CD4-positive, alpha-beta T cell treated with Interleukin-6 for 4 hours (primary cell): ENCODE data around the gene LIN7B.
"Not testable (repeated sequence)": the region's sequence is repeated elsewhere in the genome, so short reads cannot be mapped to it uniquely, and the experiment has no call there.

Experiments
- DNase-seq: peaks from one replicate; pipeline ENCODE4 v3.0.0-alpha.2; 2020; ENCODE audit warnings: mixed read lengths

Gene LIN7B

DNA sequence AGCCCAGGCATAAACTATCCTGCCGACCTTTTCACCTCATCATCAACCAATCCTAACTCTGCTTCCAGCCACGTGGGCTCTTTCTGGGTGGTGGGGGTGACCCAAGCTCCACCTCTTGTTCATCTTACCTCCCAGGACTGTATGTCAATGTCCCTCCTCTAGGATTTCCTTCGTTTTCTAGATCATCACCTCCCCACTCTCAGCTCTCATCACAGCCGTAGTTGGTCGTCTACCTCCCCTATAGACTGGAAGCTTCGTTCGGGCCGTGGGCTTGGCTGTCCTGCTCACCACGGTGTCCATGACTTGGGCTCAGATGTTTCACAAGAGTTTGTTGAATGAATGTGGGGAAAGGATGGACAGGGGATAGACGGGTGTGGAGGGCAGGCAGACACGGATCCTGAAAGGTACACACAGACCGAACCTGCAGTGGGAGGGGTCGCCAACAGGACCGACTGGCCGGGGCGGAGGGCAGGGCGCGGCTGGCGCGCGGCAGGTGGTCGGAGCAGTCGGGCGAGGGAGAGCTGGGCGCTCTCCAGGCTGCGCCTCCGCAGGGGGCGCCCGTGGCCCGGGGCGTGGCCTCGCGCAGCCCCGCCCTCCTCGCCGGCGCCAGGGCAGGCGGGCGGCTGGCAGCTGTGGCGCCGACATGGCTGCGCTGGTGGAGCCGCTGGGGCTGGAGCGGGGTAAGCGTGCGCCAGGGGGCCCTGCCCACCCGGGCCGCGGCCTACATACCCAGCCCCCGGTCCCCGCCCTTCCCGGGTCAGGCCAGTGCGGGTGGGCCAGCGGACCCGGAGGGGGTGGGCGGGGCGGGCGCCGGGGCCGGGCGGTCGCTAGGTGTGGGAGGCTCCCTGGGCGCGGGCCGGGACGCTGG is at the start of gene LIN7B:
Gene LIN7B, plus strand, starts transcription at position 609 of the 868 bp plus-strand sequence. Its CDS starts 35 bp downstream, at position 644.
- peak; percentile 77 for DNase-seq

DNA sequence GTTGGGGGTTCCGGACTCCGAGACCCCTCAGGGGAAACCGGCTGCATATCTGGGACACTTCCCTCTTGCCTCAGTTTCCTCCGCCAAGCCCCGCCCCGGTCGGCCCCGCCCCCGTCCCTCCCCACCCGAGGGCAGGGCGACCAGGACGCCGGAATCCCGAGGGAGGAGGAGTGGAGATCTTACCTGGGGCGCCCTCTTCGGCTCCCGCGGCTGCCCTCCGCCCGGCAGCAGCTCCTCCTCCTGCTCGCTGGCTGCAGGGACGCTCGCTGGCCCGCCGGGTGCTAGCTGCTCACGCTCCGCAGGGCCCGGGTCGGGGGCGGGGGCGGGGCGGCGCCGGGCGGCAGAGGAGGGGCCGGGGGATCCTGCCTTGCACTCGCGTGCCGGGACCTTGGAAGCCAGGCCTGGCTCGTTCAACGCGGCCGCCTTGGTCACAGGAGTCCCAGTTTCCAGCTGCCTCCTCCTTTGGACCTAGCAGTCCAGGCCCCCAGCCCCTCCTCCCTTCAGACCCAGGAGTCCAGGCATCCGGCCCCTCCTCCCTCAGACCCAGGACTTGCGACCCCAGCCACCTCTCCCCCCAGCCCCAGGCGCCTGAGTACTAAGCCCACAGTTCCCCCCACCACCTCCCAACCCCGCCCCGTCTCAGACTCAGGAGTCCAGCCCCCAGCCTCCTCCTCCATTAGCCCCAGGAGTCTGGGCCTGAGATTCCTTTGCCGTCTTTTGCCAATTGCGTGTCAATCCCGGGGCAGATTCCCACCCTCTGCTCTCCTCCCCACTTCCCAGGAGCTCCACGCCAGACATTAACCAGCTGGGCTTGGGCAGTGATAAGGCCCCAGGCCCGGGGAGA is 49.2 kb upstream of the LIN7B start, which contains the start of gene NTF4:
Gene NTF4, minus strand, starts transcription at position 51 of the 844 bp plus-strand sequence. CDS start 2,821 bp downstream, outside the sequence.
- DNase-seq: peak; percentile 9

GRCh38 chr19:49065905-49066512 is 48.2 kb upstream of the LIN7B start:
- DNase-seq: no peak

DNA sequence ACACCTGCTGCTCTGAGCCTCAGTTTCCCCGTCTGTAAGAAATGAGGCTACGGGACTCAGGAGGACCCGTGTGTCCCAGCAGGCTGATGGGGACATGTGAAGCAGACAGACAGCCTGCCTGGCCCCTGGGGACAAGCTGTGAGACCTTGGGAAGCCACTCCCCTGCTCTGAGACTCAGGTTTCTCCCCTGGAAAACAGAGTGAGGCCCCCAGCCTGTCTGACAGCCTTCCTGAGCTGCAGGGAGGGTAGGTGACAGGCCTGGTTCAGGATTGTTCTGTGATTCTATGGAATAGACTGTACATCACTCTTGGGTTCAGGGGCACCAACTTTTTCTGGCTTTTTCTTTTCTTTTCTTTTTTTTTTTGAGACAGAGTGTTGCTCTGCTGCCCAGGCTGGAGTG is 46.6 kb upstream of the LIN7B start:
- no peak for DNase-seq

- no peak for DNase-seq
These were observed 45.1 kb upstream of the LIN7B start for GRCh38 chr19:49069026-49069425.

- no peak for DNase-seq
These were observed 43.8 kb upstream of the LIN7B start for GRCh38 chr19:49070416-49070815.

DNA sequence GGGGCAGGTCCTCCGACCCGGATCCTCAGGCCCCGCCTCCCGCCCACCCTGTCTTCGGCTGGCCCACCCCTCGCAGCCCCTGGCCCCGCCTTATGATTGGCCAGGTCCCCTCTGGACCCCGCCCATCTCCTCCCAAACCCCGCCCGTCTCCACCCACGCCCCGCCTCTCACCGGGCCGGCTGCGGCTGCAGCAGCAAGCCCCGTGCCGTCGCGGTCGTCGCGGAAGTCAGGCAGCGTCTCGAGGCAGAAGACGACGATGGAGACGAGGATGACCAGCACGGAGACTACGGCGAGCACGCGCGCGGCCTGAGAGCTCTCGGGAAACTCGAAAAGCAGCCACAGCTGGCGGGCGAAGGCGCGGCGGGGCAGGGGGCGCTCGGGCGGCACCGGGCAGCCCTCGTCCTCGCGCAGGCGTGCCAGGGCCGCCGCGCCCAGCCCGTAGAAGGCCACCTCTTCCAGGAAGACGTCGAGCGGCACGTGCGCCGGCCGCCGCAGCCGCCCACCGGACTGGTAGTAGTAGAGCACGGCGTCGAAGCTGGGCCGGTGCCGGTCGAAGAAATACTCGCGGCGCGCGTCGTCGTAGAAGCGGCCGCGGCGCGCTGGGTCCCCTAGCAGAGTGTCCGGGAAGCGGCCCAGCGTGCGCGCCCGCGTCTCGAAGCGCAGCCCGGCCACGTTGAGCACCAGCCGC is 42.2 kb upstream of the LIN7B start:
- peak; percentile 12 for DNase-seq

GRCh38 chr19:49073514-49074378 is 40.4 kb upstream of the LIN7B start:
- peak; percentile 18 for DNase-seq

DNA sequence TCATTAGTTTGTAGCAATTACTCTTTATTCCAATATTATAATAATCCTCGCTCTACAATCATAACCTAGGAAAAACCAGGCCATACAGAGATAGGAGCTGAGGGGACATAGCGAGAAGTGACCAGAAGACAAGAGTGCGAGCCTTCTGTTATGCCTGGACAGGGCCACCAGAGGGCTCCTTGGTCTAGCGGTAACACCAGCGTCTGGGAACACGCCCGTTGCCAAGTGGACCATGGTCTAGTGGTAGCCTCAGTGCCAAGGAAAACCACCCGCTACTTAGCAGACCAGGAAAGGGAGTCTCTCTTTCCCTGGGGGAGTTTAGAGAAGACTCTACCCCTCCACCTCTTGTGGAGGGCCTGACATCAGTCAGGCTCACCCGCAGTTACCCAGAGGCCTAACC is 39.3 kb upstream of the LIN7B start:
- not testable (repeated sequence) for DNase-seq

GRCh38 chr19:49080392-49080791 is 33.8 kb upstream of the LIN7B start:
- DNase-seq: no peak

DNA sequence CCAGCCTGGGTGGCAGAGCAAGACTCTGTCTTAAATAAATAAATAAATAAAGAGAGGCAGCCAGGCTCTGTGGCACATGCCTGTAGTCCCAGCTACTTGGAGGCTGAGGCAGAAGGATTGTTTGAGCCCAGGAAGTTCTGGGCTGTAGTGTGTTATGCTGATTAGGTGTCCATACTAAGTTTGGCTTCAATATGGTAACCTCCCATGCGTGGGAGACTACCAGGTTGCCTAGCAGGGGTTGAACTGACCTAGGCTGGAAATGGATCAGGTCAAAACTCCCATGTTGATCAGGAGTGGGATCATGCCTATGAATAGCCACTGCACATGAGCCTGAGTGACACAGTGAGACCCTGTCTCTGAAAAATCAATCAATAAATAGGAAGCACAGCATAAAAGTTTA is 32.9 kb upstream of the LIN7B start:
- DNase-seq: no peak

DNA sequence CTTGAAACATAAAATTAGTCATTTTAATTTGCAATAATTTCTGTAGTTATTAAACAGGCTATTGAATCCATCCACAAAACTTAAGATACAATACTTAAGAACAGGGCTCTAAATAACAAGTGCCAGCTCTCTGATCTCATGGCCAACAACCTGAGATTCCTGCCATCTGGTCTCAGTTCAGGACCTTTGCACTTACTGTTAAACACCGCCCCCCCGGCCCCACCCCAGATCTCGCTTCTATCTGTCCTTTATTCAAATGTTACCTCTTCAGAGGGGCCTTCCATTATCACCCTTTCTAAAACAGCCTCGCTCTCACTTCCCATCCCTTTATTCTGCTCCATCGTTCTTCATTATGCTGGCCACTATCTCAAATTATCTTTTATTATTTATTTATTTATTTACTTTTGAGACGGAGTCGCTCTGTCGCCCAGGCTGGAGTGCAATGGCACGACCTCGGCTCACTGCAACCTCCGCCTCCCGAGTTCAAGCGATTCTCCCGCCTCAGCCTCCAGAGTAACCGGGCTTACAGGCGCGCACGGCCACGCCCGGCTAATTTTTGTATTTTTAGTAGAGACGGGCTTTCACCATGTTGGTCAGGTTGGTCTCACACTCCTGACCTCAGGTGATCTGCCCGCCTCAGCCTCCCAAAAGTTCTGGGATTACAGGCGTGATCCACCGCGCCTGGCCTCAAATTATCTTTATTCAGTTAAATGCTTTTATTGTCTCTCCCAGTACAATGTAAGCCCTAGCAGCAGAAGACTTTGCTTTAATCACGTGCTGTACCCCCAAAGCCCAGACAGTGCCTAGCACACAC is 29.8 kb upstream of the LIN7B start:
- DNase-seq: no peak

GRCh38 chr19:49085020-49085867 is 28.9 kb upstream of the LIN7B start, which contains the start of gene SNRNP70:
Gene SNRNP70 (plus strand): TSS chr19:49085451. CDS start chr19:49086415, 964 bp downstream.
- DNase-seq: peak; percentile 100

DNA sequence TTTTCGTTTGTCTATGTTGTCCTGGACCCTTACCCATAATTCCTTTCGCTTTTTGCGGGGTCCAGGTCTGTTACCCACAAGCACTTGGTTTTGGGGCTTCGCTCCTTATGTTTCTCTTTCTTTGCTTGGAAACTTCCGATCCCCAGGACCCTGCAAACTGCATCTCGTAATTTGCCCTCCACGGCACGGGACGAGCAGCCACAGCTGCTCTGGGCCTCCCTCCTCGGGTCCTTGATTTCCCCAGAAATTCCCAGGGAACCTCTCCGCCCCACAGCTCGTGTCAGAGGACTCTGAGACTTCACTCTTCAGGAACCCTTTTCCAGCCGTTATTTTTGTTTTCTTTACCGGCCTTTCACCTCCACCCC is 28.3 kb upstream of the LIN7B start:
- DNase-seq: no peak

GRCh38 chr19:49086296-49086695 is 27.9 kb upstream of the LIN7B start:
- no peak for DNase-seq

GRCh38 chr19:49091391-49092038 is 22.7 kb upstream of the LIN7B start:
- no peak for DNase-seq

DNA sequence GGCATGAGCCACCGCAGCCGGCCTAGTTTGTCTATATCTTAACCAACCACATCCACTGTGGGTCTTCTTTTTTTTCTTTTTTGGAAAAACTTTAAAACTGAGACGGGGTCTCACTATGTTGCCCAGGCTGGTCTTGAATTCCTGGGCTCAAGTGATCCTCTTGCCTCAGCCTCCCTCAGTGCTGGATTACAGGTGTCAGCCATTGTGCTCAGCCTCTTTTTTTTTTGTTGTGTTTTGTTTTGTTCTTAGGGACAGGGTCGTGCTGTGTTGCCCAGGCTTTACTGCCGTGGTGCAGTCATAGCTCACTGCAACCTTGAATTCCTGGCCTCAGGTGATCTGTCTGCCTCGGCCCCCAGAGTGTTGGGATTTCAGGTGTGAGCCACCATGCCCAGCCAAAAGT is 21.5 kb upstream of the LIN7B start:
- no peak for DNase-seq

GRCh38 chr19:49094505-49095482 is 19.4 kb upstream of the LIN7B start:
- no peak for DNase-seq
